GM18951 (cell line): ENCODE measurements around the gene HEATR1.
"Not testable (repeated sequence)": the region's sequence is repeated elsewhere in the genome, so short reads cannot be mapped to it uniquely, and the experiment has no call there.

Source experiments
- POLR2A ChIP-seq: IDR thresholded peaks from 4 replicates; pipeline ENCODE4 v1.6.1; 2011; ENCODE audit warnings: mild to moderate bottlenecking; ENCODE audit not compliant: insufficient read length, insufficient read depth; ENCODE audit errors: extremely low read depth
- in situ Hi-C: fragments of 300-500 bp; cut with MboI; formaldehyde crosslinking; loops from one replicate; pipeline ENCODE4 v1.12.0; 2022; ENCODE audit warnings: low sequenced_read_pairs, mixed read lengths, inconsistent platforms; ENCODE audit not compliant: unreplicated experiment

HEATR1 gene

DNA sequence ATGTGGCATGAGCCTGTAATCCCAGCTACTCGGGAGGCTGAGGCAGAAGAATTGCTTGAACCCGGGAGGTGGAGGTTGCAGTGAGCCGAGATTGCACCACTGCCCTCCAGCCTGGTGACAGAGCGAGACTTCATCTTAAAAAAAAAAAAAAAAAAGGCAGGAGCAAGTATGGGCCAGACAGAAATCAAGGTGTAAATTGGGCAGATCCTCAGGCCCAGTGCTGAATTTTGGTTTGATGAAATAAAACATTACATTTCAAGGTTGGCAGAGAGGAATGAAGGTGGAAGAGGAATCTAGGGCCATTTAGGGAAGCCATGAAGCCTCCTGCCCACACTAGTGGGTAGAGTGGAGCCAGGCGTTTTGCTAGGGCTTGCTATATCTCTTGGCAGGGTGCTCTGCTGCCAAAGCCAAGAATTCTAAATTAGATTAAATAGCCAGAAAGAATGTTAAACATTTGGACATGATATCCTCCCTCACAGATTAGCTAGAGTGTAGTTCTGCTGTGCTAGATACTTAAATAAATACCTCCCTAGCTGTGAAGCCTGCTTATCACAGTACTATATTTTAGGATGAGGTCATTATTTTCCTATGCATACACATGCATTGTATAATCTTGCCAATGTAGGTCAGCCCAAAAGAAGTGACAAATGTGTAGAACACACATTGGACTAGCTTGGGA lies 97.2 kb downstream of the HEATR1 start:
- in situ Hi-C loops: no loop called here
- TF ChIP-seq POLR2A: no peak

GRCh38 chr1:236504338-236504737 lies 100.0 kb downstream of the HEATR1 start:
- in situ Hi-C loops: not testable (repeated sequence)

DNA sequence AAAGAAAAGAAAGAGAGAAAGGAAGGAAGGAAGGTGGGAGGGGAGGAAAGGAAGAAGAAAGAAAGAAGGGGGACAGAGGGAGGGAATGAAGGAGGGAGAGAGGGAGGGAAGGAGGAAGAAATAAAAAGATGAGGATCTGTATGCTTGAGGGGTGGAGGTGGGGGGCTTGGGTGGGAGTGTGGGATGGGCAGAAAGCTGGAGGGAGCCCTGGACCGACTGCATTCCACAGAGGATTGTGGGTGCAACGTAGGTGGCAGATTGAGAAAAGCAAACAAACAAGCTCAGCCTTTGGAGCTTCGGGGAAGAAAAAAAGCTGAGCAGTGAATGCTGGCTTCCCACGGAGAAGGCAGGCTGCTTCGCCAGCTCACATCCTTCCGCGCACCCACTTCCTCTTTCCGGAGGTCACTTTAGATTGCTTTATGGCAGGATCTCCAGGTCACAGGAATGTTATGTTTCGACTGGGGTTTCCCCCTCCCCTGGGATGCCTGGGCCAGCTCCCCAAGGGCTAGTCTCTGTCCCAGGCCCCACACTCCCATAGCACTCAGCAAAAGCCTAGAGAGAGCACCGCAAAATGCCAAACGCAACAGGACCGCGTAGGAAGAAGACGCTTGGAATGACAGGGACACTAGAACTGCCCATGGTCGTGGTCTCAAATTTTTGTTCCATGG lies 101.2 kb downstream of the HEATR1 start:
- in situ Hi-C loops: no loop called here
- no peak for TF ChIP-seq POLR2A

- no peak for TF ChIP-seq POLR2A
Measured at GRCh38 chr1:236502579-236502971, 101.7 kb downstream of the HEATR1 start.

GRCh38 chr1:236501093-236501492 lies 103.2 kb downstream of the HEATR1 start:
- TF ChIP-seq POLR2A: no peak
- in situ Hi-C loops: no loop called here

More at GRCh38 chr1:236502579-236502971, 101.7 kb downstream of the HEATR1 start:
- in situ Hi-C loops: no loop called here
